GM19395 (cell line): ENCODE measurements around the gene RGS17.
"Not testable (repeated sequence)": the region's sequence is repeated elsewhere in the genome, so short reads cannot be mapped to it uniquely, and the experiment has no call there.

ENCODE experiments used
- ATAC-seq: cut with Tn5 transposase; IDR thresholded peaks from one replicate; pipeline ENCODE4 v1.9.1; 2021; ENCODE audit warnings: mild to moderate bottlenecking, moderate library complexity; ENCODE audit not compliant: unreplicated experiment

Gene RGS17, protein sequence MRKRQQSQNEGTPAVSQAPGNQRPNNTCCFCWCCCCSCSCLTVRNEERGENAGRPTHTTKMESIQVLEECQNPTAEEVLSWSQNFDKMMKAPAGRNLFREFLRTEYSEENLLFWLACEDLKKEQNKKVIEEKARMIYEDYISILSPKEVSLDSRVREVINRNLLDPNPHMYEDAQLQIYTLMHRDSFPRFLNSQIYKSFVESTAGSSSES

DNA sequence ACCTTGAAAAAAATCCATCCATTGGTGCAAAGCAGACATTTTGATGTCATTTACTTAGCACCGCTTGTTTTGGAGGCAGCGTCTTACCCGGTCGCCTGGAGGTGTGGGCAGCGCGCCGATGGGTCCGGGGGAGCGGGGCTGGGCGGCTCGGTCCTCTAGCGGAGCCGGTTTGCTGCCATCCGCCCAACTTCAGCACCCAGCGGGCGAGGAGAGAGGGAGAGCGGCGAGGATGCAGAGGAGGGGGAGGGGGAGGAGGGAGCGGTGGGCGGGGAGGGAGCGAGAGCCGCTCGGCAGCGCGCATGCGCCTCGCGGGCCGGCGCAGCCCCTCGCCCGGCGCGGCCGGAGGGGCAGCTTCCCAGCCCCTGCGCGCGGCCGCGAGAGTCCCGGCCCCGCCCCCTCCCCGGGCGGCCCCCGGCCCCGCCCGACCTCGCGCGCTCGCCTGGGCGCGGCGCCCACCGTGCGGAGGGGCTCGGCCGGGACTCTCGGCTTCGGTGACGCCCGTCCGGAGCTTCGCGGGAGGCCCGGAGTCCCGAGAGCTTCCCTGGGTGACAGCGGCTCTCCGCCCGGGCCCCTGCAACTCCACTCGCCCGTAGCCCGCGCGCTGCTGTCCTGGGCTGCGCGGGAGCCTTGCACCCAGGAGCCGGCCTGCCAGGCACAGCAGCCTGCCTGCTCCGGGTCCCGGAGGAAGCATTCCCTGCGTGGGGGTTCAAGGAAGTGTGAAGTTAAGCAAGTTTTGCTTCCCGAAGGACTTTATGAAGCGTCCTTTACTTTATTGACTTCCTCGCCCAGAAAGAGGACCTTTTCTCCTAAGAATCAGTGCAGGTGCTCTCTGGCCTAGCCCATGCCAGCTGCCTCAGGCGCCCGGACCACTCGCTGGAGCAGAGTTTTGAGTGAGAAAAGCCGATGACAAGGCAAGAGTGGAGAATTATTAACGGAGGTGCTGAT, at the start of gene RGS17:
TSS of gene RGS17 (minus strand) at position 246 of the 945 bp plus-strand sequence. CDS start 87,264 bp downstream, outside the sequence.
- peak; percentile 55 for ATAC-seq

GRCh38 chr6:153172815-153173214, 41.7 kb upstream of the RGS17 start:
- ATAC-seq, result no peak

- no peak for ATAC-seq
These were observed 39.4 kb upstream of the RGS17 start for GRCh38 chr6:153170511-153170910.

DNA sequence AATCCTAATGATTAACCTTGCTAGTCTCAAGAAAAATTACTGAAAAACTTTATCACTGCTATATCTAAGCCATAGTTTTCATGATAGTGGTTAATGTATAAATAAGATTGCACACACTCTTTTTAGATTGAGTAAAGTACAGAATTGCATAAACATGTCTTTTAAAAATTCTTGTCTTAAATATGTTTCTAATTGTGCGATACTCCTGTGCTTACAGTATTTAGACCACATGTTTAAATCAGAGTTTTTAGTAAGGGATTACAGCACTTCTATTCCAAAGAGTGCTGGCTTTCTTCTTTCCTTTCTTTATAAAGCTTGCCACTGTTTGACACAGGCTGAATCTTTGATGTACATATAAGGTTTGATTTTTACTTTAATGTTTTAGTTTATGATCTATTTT, 36.8 kb upstream of the RGS17 start:
- no peak for ATAC-seq

- no peak for ATAC-seq
These were observed 36.2 kb upstream of the RGS17 start for GRCh38 chr6:153167061-153167891.

DNA sequence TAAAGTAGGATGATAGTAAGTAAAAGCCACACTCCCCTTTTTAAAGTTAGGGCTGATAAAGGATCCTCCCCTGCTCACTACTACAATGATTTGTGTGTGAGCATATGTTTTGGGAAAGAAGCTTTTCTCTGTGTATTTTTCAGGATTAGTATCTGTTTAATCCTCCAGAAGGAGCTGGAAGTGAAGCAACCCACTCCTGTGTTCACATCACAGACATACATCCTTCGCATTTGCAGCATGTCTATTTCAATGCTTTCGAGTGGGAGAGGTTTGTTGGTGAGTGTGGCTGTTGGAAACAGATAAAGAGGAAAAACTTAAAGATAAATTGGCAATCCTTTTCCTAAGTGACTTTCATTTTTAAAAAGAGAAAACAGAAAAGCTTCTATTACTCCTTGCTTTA, 31.6 kb upstream of the RGS17 start:
- ATAC-seq, result no peak

GRCh38 chr6:153162172-153162571, 31.1 kb upstream of the RGS17 start:
- ATAC-seq, result no peak

DNA sequence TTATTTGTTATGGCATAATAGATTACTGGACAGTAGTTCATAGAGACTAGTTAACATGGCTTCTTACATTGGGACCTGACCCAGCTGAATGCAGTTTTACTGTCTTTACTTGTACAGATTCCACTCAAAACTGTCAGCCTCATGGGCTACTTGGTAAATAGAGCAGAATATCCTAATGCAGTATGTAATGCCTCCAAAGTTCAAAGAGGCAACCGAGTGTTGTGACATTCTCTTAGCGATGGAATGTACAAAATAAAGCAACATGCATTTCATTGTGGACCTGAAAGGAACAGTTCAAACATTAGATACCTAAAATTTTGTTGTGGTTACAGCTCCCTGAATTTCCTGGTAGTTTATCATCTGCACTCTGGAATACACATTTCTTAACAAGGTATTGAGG, 29.1 kb upstream of the RGS17 start:
- no peak for ATAC-seq

GRCh38 chr6:153150752-153151440, 19.8 kb upstream of the RGS17 start:
- no peak for ATAC-seq

DNA sequence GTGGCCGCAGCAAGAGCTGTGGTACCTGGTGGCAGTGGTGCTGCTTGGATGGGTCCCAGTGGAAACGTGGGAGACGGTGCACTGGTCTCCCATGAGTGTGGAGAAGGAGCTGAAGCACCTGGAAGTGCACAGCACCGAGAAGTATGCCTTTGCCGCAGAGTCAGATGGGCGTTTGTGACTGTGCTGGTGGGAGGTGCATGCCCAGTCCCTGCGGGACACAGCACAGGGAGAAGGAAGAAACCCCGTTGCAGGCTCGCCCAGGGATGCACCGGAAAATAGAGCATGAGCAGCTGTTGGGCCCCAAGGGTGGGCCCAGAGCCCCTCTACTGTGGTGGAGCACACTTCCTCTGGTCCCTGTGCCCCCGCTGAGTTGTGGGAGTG, 19.3 kb upstream of the RGS17 start:
- ATAC-seq, result no peak

DNA sequence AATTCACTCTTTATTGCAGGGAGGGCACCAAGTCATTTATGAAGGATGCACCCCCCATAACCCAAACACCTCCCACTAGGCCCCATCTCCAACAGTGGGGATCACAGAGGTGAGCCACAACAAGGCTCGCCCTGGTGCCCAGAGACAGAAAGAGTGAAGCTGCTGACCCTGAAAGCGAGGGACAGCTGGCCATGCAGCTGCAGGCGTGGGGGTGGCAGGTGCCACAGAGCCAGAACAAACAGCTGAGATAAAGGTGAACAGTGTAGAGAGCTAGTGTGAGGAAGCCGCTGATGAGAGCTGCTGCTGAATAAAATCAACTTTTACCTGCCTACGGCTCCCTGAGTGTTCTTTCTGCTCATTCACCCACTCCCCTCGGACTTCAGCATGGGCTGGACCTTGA, 18.8 kb upstream of the RGS17 start:
- ATAC-seq, result no peak

DNA sequence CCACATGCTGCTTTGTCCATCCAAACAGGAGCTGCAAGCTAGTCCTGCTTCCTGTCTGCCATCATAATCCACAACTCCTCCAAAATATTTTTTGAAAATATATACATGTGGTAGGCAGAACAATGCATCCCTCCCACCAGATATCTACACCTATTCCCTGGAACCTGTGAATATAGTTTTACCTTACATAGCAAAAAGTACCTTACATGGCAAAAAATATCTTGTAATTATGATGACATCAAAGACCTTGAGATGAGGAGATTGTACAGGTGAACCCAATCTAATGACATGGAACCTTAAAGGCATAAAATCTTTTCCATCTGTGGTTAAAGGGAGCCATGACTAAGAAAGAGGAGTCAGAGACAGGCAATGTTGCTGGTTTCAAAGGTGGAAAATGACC, 15.3 kb upstream of the RGS17 start:
- ATAC-seq, result no peak

DNA sequence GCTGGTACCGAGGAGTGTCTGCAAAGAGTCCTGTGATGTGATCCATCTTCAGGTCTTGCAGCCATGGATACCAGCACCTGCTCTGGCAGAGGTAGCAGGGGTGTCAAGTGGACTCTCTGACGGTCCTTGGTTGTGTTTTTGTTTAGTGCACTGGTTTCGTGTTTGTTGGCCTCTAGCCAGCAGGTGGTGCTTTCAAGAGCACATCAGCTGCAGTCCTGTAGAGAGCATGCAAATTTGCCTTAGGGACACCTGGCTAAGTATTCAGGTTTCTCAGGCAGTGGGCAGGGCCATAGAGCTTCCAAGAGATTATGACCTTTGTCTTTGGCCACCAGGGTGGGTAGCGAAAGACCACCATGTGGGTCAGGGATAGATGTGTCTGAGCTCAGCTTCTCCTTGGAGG, 14.5 kb upstream of the RGS17 start:
- no peak for ATAC-seq

DNA sequence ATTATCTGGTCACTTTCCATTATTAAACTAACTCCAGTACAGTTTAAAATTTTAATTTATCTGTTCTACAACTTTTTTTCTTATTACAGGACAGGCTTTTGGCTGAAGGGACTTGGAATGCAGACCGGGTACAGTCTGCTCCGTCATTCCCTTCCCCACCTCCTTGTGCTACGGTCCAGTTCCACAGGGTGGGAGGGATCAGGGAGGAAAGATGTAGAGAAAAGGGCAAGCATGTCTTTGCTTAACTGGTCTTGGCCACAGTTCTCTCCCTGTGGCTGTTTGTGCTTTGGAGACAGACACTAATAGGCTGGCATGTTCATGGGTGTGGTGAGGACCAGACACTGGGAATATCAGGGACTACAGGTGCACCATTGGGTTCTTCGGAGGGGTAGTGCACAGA, 12.1 kb upstream of the RGS17 start:
- no peak for ATAC-seq

GRCh38 chr6:153140299-153140698, 9.2 kb upstream of the RGS17 start:
- ATAC-seq, result no peak

- no peak for ATAC-seq
These were observed 7.8 kb upstream of the RGS17 start for GRCh38 chr6:153138930-153139329.

DNA sequence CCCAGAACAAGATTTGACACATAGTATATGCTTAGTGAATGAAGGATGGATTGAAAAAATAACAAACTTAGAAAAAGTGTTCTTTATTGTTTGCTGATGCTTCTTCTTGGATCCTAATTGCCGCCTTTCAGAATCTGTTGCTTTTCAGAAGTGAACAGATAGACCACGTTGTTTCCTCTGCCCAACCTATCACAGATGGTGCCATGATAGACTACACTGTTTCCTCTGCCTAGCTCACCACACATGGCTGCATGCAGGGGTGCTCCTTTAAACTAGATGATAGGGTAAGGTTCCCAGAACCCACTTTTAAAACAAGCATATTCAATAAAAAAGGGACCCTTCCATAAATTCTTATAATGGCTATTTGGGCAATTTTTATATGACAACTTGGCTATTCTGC, 4.6 kb upstream of the RGS17 start:
- no peak for ATAC-seq

DNA sequence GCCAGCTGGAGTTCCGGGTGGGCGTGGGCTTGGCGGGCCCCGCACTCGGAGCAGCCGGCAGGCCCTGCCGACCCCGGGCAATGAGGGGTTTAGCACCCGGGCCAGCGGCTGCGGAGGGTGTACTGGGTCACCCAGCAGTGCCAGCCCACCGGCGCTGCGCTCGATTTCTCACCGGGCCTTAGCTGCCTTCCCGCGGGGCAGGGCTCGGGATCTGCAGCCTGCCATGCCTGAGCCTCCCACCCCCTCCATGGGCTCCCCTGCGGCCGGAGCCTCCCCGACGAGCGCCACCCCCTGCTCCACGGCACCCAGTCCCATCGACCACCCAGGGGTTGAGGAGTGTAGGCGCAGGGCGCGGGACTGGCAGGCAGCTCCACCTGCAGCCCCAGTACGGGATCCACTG, 2.6 kb upstream of the RGS17 start:
- not testable (repeated sequence) for ATAC-seq

DNA sequence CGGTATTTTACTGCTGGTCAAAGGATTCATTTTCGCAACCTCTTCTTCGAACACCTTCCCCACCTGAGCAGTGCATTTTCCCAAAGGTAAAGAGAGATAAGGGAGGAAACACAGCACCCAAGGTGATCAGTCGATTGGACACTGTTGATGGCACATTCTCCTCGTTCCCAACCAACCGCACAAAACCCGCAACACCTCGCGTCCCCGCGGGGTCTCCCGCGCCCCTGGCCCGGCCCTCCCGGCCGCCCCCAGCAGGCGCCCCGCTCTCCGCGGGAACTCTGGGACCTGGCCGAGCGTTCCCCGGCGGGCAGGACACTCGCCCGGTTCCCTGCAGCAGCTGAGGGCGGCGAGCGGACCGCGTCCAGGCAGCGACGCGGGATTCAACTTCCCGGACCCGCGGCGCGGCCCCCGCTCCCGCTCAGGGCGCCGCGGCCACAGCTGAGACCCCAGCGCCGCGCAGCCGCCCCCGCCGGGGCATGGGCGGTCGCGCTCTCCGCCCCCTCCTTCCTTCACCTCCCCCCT, 506 bp downstream of the RGS17 start:
- ATAC-seq, result peak; percentile 26

GRCh38 chr6:153129873-153130514, 1.1 kb downstream of the RGS17 start:
- peak; percentile 30 for ATAC-seq
